Neural crest cell (in vitro differentiated cells): Measurements from ENCODE around the gene DNM3. TPM values are rescaled to one million over a fixed set of nuclear protein-coding genes. Genes with fewer than 3 reads are reported as not detected.

Source experiments
- DNase-seq: peaks from one replicate; pipeline ENCODE4 v3.0.0; 2021; ENCODE audit warnings: low read depth, mixed read lengths, low spot score
- H3K27ac Mint-ChIP-seq: one replicate; pipeline ENCODE4 v1.8.0; 2021; ENCODE audit warnings: mild to moderate bottlenecking, mixed read lengths; ENCODE audit not compliant: unreplicated experiment
- H3K27me3 Mint-ChIP-seq: 2 replicates; pipeline ENCODE4 v1.8.0; 2021; ENCODE audit warnings: low read depth, mild to moderate bottlenecking, mixed read lengths
- H3K36me3 Mint-ChIP-seq: 2 replicates; pipeline ENCODE4 v1.8.0; 2021; ENCODE audit warnings: low read depth, mild to moderate bottlenecking, mixed read lengths
- H3K4me1 Mint-ChIP-seq: 2 replicates; pipeline ENCODE4 v1.8.0; 2021; ENCODE audit warnings: mixed read lengths
- H3K4me3 Mint-ChIP-seq: one replicate; pipeline ENCODE4 v1.8.0; 2021; ENCODE audit warnings: mild to moderate bottlenecking, mixed read lengths
- H3K9me3 Mint-ChIP-seq: 2 replicates; pipeline ENCODE4 v1.8.0; 2021; ENCODE audit warnings: mixed read lengths
- CTCF ChIP-seq: fragments of 200-600 bp; sonication (generic); conservative IDR thresholded peaks from 2 replicates; pipeline ENCODE4 v1.5.0; 2021; ENCODE audit warnings: antibody characterized with exemption, mild to moderate bottlenecking
- total RNA-seq: library from RNA; stranded (reverse); gene quantifications from 2 replicates; pipeline ENCODE4 v1.2.1, GENCODE V29; 2021

Gene DNM3
- total RNA-seq, 1 donor from 2014 or later, result 3.5 TPM

- no peak overlapping the region for H3K27ac Mint-ChIP-seq
- no peaks in the 10 kb centered on the region for H3K9me3 Mint-ChIP-seq
- TF ChIP-seq CTCF, result no peak
- H3K36me3 Mint-ChIP-seq, result no peaks in the 10 kb centered on the region
- no peak overlapping the region for H3K4me3 Mint-ChIP-seq
- peaks cover 13% of the 10 kb centered on the region for H3K4me1 Mint-ChIP-seq
- H3K27me3 Mint-ChIP-seq, result no peaks in the 10 kb centered on the region
- no peak for DNase-seq
Measured at GRCh38 chr1:171904778-171905450, 63.6 kb downstream of the DNM3 start.

- TF ChIP-seq CTCF, result no peak
- H3K36me3 Mint-ChIP-seq, result no peaks in the 10 kb centered on the region
- no peak overlapping the region for H3K4me3 Mint-ChIP-seq
- no peak for DNase-seq
- H3K9me3 Mint-ChIP-seq, result peaks cover 2% of the 10 kb centered on the region
- H3K27me3 Mint-ChIP-seq, result no peaks in the 10 kb centered on the region
- H3K27ac Mint-ChIP-seq, result no peak overlapping the region
- H3K4me1 Mint-ChIP-seq, result peaks cover 18% of the 10 kb centered on the region
Measured at GRCh38 chr1:171909711-171910110, 68.4 kb downstream of the DNM3 start.

GRCh38 chr1:171910786-171911185 is 69.5 kb downstream of the DNM3 start:
- no peak overlapping the region for H3K4me3 Mint-ChIP-seq
- H3K27me3 Mint-ChIP-seq, result no peaks in the 10 kb centered on the region
- H3K36me3 Mint-ChIP-seq, result no peaks in the 10 kb centered on the region
- peaks cover 2% of the 10 kb centered on the region for H3K9me3 Mint-ChIP-seq
- H3K27ac Mint-ChIP-seq, result no peak overlapping the region
- TF ChIP-seq CTCF, result no peak
- DNase-seq, result no peak
- H3K4me1 Mint-ChIP-seq, result peaks cover 18% of the 10 kb centered on the region

- Mint-ChIP-seq H3K27ac (no peak overlapping the region), H3K9me3 (peaks cover 2% of the 10 kb centered on the region), H3K36me3 (no peaks in the 10 kb centered on the region), H3K4me3 (no peak overlapping the region), H3K27me3 (no peaks in the 10 kb centered on the region), H3K4me1 (peaks cover 18% of the 10 kb centered on the region)
- no peak for DNase-seq
- no peak for TF ChIP-seq CTCF
Measured at GRCh38 chr1:171911506-171911905, 70.2 kb downstream of the DNM3 start.

GRCh38 chr1:171912509-171913175 is 71.3 kb downstream of the DNM3 start:
- no peak for TF ChIP-seq CTCF
- H3K4me3 Mint-ChIP-seq, result no peak overlapping the region
- H3K27ac Mint-ChIP-seq, result no peak overlapping the region
- H3K4me1 Mint-ChIP-seq, result peaks cover 18% of the 10 kb centered on the region
- H3K27me3 Mint-ChIP-seq, result no peaks in the 10 kb centered on the region
- peaks cover 2% of the 10 kb centered on the region for H3K9me3 Mint-ChIP-seq
- H3K36me3 Mint-ChIP-seq, result no peaks in the 10 kb centered on the region
- DNase-seq, result no peak
